Mucosa of rectum (tissue), 2 donors: Measurements from ENCODE around the gene PPM1F.
"Not testable (repeated sequence)": the region's sequence is repeated elsewhere in the genome, so short reads cannot be mapped to it uniquely, and the experiment has no call there.

ENCODE experiments used
- H3K27ac ChIP-seq, 2 donors: one replicate each; pipeline ENCODE4 v1.7.0; 2013; ENCODE audit warnings: inconsistent platforms in 2 of 2, low read depth in 2 of 2, low read length in 2 of 2
- H3K27me3 ChIP-seq, 2 donors: one replicate each; pipeline ENCODE4 v1.7.0; 2013; ENCODE audit warnings: low read length in 2 of 2; ENCODE audit not compliant: control insufficient read depth in 2 of 2, insufficient read depth in 2 of 2
- H3K36me3 ChIP-seq, 2 donors: one replicate each; pipeline ENCODE4 v1.7.0; 2013; ENCODE audit warnings: low read length in 2 of 2; ENCODE audit not compliant: control insufficient read depth in 2 of 2, insufficient read depth in 2 of 2
- H3K4me1 ChIP-seq, 2 donors: one replicate each; pipeline ENCODE4 v1.7.0; 2013; ENCODE audit warnings: low read length in 2 of 2, mild to moderate bottlenecking in 1 of 2; ENCODE audit not compliant: control insufficient read depth in 2 of 2, insufficient read depth in 2 of 2
- H3K4me3 ChIP-seq, 2 donors: one replicate each; pipeline ENCODE4 v1.7.0; 2013; ENCODE audit warnings: low read length in 2 of 2
- H3K9ac ChIP-seq, 2 donors: one replicate each; pipeline ENCODE4 v1.7.0; 2013; ENCODE audit warnings: low read length in 2 of 2, low read depth in 1 of 2, mild to moderate bottlenecking in 1 of 2
- H3K9me3 ChIP-seq, 2 donors: one replicate each; pipeline ENCODE4 v1.7.0; 2013; ENCODE audit warnings: low read length in 2 of 2; ENCODE audit not compliant: control insufficient read depth in 2 of 2
- donor health status: healthy.
- donor health status: Normal muscosa, but diverticular disease.

Gene PPM1F

DNA sequence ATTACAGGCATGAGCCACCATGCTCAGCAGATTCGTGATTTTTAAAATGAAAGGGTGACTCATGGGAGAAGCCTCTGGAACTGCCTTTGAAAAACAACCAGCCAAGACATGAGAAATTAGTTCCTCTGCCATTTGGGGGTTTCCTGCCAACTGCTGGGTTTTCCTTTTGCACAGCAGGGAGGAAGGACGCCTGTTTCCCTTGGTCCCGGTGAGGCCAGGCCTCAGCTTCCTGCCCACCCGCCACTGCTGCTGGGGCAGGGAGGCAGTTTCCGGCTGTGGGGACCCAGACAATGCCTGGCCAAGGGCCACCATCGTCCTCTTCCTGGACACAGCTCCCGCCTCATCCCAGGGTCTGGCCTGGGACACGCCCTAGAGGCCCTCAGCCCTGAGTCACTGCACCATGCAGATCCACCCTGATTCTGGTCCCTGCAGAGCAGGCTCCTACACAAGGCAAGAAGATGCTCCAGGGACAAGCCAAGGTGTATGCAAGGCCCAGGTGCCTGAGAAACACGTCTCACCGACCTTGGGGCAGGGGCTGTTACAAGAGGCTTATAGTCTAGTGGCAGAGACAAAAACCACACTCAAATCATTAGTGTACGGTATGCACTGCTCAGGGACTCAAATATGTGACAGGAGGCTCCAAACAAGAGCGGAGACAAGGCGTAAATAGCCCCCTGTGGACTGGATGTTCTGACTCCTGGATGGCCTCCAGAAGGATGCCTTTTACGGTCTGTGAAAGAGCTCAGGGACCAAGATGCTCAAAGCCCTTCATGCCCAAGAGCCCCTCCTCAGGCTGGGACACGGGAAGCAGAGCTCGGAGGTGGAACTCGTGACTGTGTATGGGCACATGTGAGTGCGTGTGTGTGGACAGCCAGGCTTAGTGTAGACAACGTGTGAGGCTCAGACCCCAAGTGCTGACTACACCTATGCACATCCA lies 10.0 kb downstream of the PPM1F start:
- Histone ChIP-seq H3K9ac (peak overlapping the region in 1 of 2 donors; percentile 28), H3K36me3 (peaks cover 8 to 10% of the 10 kb centered on the region in 2 donors), H3K4me3 (no peak overlapping the region), H3K27ac (peak overlapping the region; percentile 58 to 68), H3K9me3 (no peaks in the 10 kb centered on the region), H3K4me1 (peaks cover 15 to 16% of the 10 kb centered on the region in 2 donors), H3K27me3 (no peaks in the 10 kb centered on the region)

DNA sequence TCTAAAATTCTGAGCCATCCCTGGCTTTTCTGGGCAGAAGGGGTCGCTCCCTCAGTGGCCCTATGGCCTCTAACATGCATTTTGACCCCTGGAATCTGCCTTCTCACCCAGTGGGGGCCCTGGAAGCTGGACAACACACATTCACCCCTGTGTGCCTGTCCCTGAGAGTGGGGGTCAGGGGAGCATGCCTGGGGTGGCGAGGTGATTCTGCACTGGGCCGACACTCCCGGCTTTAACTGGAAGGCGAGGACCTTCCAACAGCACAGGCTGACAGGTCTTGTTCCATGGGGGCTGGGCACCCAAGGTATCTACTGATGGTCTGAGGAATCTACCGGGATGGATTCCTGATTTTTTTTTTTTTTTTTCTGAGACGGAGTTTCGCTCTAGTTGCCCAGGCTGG lies 10.7 kb downstream of the PPM1F start:
- Histone ChIP-seq H3K9ac (no peak overlapping the region), H3K36me3 (peaks cover 8 to 10% of the 10 kb centered on the region in 2 donors), H3K4me3 (no peak overlapping the region), H3K27me3 (no peaks in the 10 kb centered on the region), H3K27ac (peak overlapping the region; percentile 58 to 68), H3K4me1 (peaks cover 23% of the 10 kb centered on the region in 2 donors), H3K9me3 (no peaks in the 10 kb centered on the region)

DNA sequence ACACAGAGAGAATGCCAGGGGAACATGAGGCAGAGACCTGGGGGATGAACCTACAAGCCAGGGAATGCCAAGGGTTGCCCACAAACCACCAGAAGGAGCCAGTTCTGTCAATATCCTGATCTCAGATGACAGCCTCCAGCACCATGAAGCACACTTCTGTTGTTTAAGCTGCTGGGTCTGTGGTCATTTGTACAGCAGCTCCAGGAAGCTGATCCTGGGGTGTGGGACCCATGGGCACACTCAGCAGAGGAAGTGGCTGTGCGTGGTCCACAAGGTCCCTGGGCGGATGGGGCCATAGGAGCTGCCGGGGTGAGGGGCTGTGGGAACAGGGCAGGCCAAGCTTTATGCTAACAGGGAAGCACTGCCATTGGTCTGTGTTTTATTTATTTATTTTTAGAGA lies 12.1 kb downstream of the PPM1F start:
- no peaks in the 10 kb centered on the region for H3K9me3 ChIP-seq
- H3K4me3 ChIP-seq, result no peak overlapping the region
- H3K36me3 ChIP-seq, result peaks cover 7 to 8% of the 10 kb centered on the region in 2 donors
- H3K27me3 ChIP-seq, result no peaks in the 10 kb centered on the region
- peaks cover 28% of the 10 kb centered on the region in 2 donors for H3K4me1 ChIP-seq
- H3K9ac ChIP-seq, result no peak overlapping the region
- H3K27ac ChIP-seq, result peak overlapping the region; percentile 5 to 96

DNA sequence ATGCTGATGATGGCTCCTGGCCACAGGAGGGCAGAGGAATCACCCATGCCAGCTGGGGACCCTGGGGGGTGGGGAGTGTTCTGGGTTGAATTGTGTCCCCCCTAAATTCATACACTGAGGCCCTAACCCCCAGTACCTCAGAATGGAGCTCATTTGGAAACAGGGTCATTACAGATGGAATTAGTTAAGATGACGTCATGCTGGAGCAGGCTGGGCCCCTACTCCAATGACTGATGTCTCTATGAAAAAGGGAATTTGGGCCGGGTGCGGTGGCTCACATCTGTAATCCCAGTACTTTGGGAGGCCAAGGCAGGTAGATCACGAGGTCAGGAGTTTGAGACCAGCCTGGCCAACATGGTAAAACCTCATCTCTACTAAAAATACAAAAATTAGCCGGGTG lies 12.7 kb downstream of the PPM1F start:
- not testable (repeated sequence) for H3K9me3 ChIP-seq, H3K9ac ChIP-seq, H3K4me3 ChIP-seq, H3K36me3 ChIP-seq, H3K27me3 ChIP-seq
- H3K27ac ChIP-seq, result peak overlapping the region; percentile 11 to 96
- peaks cover 28% of the 10 kb centered on the region in 2 donors for H3K4me1 ChIP-seq

DNA sequence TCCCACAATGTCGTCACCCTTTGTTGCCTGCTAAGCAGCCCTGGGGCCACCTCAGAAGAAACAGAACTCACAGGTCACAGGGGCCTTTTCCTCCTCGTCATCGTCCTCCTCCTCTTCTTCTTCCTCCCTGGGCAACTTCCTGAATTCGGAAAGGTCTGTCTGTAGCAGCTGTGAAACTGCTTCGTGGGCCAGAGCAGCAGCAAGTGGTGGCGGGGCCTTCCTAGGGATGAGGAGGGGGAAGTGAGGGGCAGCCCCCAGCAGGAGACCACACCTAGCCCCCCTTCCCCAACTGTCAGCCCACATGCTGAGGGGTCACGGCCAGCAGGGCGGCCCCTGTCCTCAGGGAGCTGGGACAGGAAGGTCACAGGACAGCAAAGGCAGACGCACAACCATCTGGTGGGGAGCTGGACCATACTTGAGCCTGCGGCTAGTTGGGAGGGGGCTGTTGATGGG lies 13.2 kb downstream of the PPM1F start:
- Histone ChIP-seq H3K36me3 (peaks cover 0 to 6% of the 10 kb centered on the region in 2 donors), H3K9me3 (no peaks in the 10 kb centered on the region), H3K27ac (peak overlapping the region; percentile 86 to 96), H3K27me3 (no peaks in the 10 kb centered on the region), H3K9ac (no peak overlapping the region), H3K4me3 (no peak overlapping the region), H3K4me1 (peaks cover 28% of the 10 kb centered on the region in 2 donors)

DNA sequence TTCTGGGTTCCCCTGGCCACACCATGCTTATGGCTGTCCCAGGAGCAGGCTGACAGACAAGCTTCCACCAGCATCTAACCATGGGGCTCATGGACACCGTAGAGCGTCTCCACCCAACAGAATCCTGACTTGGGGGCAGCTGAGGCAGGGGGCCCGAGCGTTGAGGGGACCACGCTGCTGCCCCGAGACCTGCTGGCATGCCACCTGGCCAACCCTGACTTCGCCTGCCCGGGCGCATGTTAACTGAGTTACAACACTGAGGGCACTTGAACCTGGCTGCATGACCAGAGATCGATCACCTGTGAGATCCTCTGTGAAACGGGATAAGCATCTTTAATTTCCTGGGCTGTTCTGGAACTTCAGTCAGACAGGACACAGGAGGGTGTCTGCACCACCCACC lies 13.7 kb downstream of the PPM1F start:
- no peaks in the 10 kb centered on the region for H3K9me3 ChIP-seq
- peaks cover 28% of the 10 kb centered on the region in 2 donors for H3K4me1 ChIP-seq
- H3K9ac ChIP-seq, result peak overlapping the region in 1 of 2 donors; percentile 91
- peaks cover 0 to 3% of the 10 kb centered on the region in 2 donors for H3K36me3 ChIP-seq
- no peak overlapping the region for H3K4me3 ChIP-seq
- H3K27ac ChIP-seq, result peak overlapping the region; percentile 86 to 96
- H3K27me3 ChIP-seq, result no peaks in the 10 kb centered on the region

DNA sequence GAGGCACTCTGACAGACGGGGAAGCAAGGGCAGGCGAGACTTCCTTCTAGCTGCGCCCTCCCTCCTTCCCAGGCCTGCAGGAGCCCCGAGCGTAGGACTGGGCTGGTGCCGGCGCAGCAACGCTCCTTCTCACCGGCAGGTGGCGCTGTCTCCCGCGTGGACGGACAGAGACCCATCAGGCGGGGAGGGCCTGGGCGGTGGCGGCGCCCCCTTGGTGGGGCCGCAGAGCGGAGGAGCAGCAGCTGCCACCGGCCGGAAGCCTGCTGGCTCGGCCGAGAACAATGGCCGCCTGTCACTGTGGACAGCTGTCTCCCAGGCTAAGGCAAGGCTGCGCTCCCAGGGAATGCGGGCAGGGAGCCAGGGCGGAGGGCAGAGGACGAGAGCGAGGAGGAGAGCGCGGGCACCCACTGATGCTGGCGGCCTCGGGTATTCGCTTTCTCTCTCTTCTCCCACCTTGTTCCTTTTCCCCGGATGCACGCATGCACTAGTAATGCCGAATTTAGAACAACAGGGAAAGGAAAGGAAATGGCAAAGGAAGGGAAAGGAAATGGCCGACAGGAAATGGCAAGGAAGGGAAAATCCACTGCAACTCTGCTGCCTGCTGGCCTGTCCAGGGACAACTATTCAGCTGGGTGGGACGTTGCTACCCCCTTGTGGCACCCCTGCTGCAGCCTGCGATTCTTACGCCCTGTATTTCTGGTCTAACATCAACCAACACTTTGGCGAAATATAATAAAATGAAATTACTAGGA lies 14.4 kb downstream of the PPM1F start:
- no peaks in the 10 kb centered on the region for H3K27me3 ChIP-seq
- H3K4me3 ChIP-seq, result peak overlapping the region; percentile 85 to 90
- peak overlapping the region; percentile 86 to 96 for H3K27ac ChIP-seq
- no peaks in the 10 kb centered on the region for H3K9me3 ChIP-seq
- H3K9ac ChIP-seq, result peak overlapping the region; percentile 76 to 91
- peaks cover 28% of the 10 kb centered on the region in 2 donors for H3K4me1 ChIP-seq
- peaks cover 3 to 6% of the 10 kb centered on the region in 2 donors for H3K36me3 ChIP-seq

DNA sequence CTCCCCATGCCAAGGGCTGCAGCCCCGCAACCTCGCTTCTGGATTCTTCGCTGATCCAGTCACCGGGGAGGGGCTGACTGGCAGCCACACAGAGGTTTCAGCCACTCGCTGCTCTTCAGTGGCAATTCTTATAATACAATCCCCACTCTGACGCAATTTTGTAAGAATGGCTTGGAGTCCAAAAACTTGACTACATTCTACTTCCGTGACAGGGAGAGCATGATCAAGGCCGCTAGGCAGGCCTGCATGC lies 14.9 kb downstream of the PPM1F start:
- peak overlapping the region; percentile 85 to 90 for H3K4me3 ChIP-seq
- H3K9me3 ChIP-seq, result no peaks in the 10 kb centered on the region
- peak overlapping the region; percentile 86 to 96 for H3K27ac ChIP-seq
- no peaks in the 10 kb centered on the region for H3K27me3 ChIP-seq
- peaks cover 8 to 11% of the 10 kb centered on the region in 2 donors for H3K36me3 ChIP-seq
- peak overlapping the region; percentile 76 to 91 for H3K9ac ChIP-seq
- H3K4me1 ChIP-seq, result peaks cover 26 to 28% of the 10 kb centered on the region in 2 donors

DNA sequence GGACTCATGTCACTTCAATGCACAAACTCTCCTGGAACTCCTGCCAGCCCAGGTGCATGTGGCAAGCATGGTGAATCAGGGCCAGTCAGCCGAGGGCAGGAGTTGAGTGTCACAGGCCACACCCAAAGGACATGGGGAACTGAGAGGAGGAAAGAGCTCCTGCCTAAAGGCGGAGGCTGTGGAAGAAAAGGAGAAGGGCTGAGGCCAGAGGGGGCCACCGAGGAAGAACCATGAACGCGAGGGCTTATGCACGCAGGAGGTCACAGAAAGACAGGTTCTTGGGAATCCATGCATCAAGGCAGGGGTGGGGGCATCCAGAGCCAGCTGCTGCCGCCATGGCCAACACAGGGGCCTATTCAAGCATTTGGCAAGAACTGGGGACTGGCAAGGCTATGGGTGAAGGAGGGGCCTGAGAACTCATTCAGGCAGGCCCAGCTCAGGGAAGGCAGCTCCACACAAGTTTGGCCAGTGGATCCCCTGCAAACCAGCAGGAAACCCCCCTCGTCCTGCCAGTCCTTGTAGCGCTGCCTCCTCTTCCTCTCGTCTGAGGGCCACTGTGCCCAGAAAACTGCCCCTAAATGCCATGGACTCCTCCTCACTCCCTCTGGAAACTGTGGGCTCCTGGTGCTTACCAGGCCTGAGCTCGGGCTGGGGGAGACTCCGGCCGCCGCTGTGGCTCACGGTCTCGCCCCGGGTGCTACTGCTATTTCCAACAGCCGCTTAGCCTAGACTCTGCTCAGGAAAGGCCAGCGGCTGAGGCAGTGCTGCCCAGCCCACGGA lies 15.4 kb downstream of the PPM1F start:
- H3K27me3 ChIP-seq, result no peaks in the 10 kb centered on the region
- H3K9me3 ChIP-seq, result no peaks in the 10 kb centered on the region
- H3K36me3 ChIP-seq, result peaks cover 13 to 16% of the 10 kb centered on the region in 2 donors
- H3K4me1 ChIP-seq, result peaks cover 25 to 26% of the 10 kb centered on the region in 2 donors
- peak overlapping the region; percentile 76 to 91 for H3K9ac ChIP-seq
- peak overlapping the region; percentile 86 to 96 for H3K27ac ChIP-seq
- H3K4me3 ChIP-seq, result peak overlapping the region in 1 of 2 donors; percentile 90
